Neural cell (in vitro differentiated cells): Measurements from ENCODE around the gene NUDCD3. TPM values are rescaled to one million over a fixed set of nuclear protein-coding genes. Genes with fewer than 3 reads are reported as not detected.

Experiments used
- H2AFZ ChIP-seq: fragments of 200-600, 300-800 bp; sonication (generic), shearing (Covaris generic); 2 replicates; pipeline ENCODE4 v1.6.0; 2014; ENCODE audit warnings: low read depth, mild to moderate bottlenecking, antibody characterized with exemption, low read length, moderate library complexity
- H3F3A ChIP-seq: fragments of 200-600 bp; shearing (Covaris generic); 2 replicates; pipeline ENCODE4 v1.6.1; 2016; ENCODE audit warnings: mild to moderate bottlenecking, moderate library complexity, mixed read lengths, antibody characterized with exemption, low read length; ENCODE audit not compliant: insufficient read depth, poor library complexity, severe bottlenecking
- H3K27ac ChIP-seq: fragments of 200-600, 300-800 bp; sonication (generic), shearing (Covaris generic); 2 replicates; pipeline ENCODE4 v1.5.1; 2014; ENCODE audit warnings: mild to moderate bottlenecking, low read length, moderate library complexity
- H3K27me3 ChIP-seq: fragments of 300-800, 200-600 bp; sonication (generic), shearing (Covaris generic); 2 replicates; pipeline ENCODE4 v1.6.0; 2014; ENCODE audit warnings: mild to moderate bottlenecking, low read depth, low read length, moderate library complexity; ENCODE audit not compliant: insufficient read depth
- H3K36me3 ChIP-seq: fragments of 300-800, 200-600 bp; sonication (generic), shearing (Covaris generic); 2 replicates; pipeline ENCODE4 v1.5.1; 2014; ENCODE audit warnings: mild to moderate bottlenecking, antibody characterized with exemption, low read length, moderate library complexity; ENCODE audit not compliant: insufficient read depth
- H3K4me2 ChIP-seq: fragments of 300-800, 200-600 bp; sonication (generic), shearing (Covaris generic); 2 replicates; pipeline ENCODE4 v1.6.0; 2014; ENCODE audit warnings: mild to moderate bottlenecking, low read length
- H3K4me3 ChIP-seq: fragments of 300-800, 200-600 bp; sonication (generic), shearing (Covaris generic); 2 replicates; pipeline ENCODE4 v1.5.1; 2014; ENCODE audit warnings: mild to moderate bottlenecking, low read length, moderate library complexity
- H3K79me2 ChIP-seq: fragments of 200-600 bp; shearing (Covaris generic); replicated peaks from 2 replicates; pipeline ENCODE4 v1.6.0; 2014; ENCODE audit warnings: mild to moderate bottlenecking, low read length, moderate library complexity; ENCODE audit not compliant: insufficient read depth
- H3K9ac ChIP-seq: fragments of 300-800, 200-600 bp; sonication (generic), shearing (Covaris generic); 2 replicates; pipeline ENCODE4 v1.6.1; 2016; ENCODE audit warnings: mild to moderate bottlenecking, low read length, mixed read lengths
- H3K9me2 ChIP-seq: fragments of 200-600 bp; shearing (Covaris generic); 2 replicates; pipeline ENCODE4 v1.6.1; 2016; ENCODE audit warnings: mild to moderate bottlenecking, low read length, mixed read lengths; ENCODE audit not compliant: insufficient read depth
- H3K9me3 ChIP-seq: fragments of 200-600, 300-800 bp; sonication (generic), shearing (Covaris generic); 2 replicates; pipeline ENCODE4 v1.6.1; 2016; ENCODE audit warnings: mild to moderate bottlenecking, mixed run types, low read length, moderate library complexity, mixed read lengths
- H4K20me1 ChIP-seq: fragments of 200-600 bp; shearing (Covaris generic); 2 replicates; pipeline ENCODE4 v1.6.1; 2016; ENCODE audit warnings: mild to moderate bottlenecking, mixed run types; ENCODE audit not compliant: insufficient read depth
- CTCF ChIP-seq: fragments of 450-650 bp; IDR thresholded peaks from 2 replicates; pipeline ENCODE4 v1.5.1; 2014; ENCODE audit warnings: antibody characterized with exemption, mild to moderate bottlenecking, moderate library complexity; ENCODE audit not compliant: poor library complexity, severe bottlenecking
- EP300 ChIP-seq: fragments of 450-650 bp; conservative IDR thresholded peaks from 2 replicates; pipeline ENCODE4 v1.6.1; 2014; ENCODE audit warnings: antibody characterized with exemption, mild to moderate bottlenecking, moderate library complexity; ENCODE audit not compliant: poor library complexity, severe bottlenecking
- EZH2 ChIP-seq: fragments of 200-600, 300-800 bp; shearing (Covaris generic), sonication (generic); IDR thresholded peaks from 2 replicates; pipeline ENCODE4 v1.6.1; 2014; ENCODE audit warnings: antibody characterized with exemption, low read length, borderline replicate concordance, mild to moderate bottlenecking; ENCODE audit not compliant: insufficient read depth, poor library complexity, severe bottlenecking
- MXI1 ChIP-seq: fragments of 450-650 bp; conservative IDR thresholded peaks from 2 replicates; pipeline ENCODE4 v1.6.1; 2014; ENCODE audit warnings: antibody characterized with exemption, mild to moderate bottlenecking; ENCODE audit not compliant: poor library complexity, severe bottlenecking
- POLR2AphosphoS5 ChIP-seq: IDR thresholded peaks from 2 replicates; pipeline ENCODE4 v1.6.1; 2012
- RAD21 ChIP-seq: fragments of 450-650 bp; conservative IDR thresholded peaks from 2 replicates; pipeline ENCODE4 v1.6.1; 2014; ENCODE audit warnings: antibody characterized with exemption, mild to moderate bottlenecking, moderate library complexity
- REST ChIP-seq: IDR thresholded peaks from 2 replicates; pipeline ENCODE4 v1.6.1; 2012; ENCODE audit warnings: borderline replicate concordance
- SMC3 ChIP-seq: fragments of 450-650 bp; conservative IDR thresholded peaks from 2 replicates; pipeline ENCODE4 v1.6.1; 2014; ENCODE audit warnings: antibody characterized with exemption, mild to moderate bottlenecking, moderate library complexity; ENCODE audit not compliant: poor library complexity
- TAF1 ChIP-seq: IDR thresholded peaks from 2 replicates; pipeline ENCODE4 v1.6.1; 2012; ENCODE audit warnings: low read depth
- polyA plus RNA-seq: library from polyadenylated mRNA; depleted of rRNA; stranded (reverse); fragments of >200 nt; gene quantifications from 2 replicates; pipeline ENCODE4 v1.2.3, GENCODE V29; 2014

The NUDCD3 gene
- polyA plus RNA-seq, 1 donor from 2014 or later: 69.9 TPM

GRCh38 chr7:44347546-44348114, 142.8 kb downstream of the NUDCD3 start:
- Histone ChIP-seq H3F3A (no peaks in the 10 kb centered on the region), H3K4me2 (no peak overlapping the region)
- TF ChIP-seq RAD21: no peak

GRCh38 chr7:44346063-44346462, 144.4 kb downstream of the NUDCD3 start:
- Histone ChIP-seq H3K79me2 (no peaks in the 10 kb centered on the region), H3K9me3 (no peaks in the 10 kb centered on the region), H3K4me3 (no peak overlapping the region), H3K9me2 (no peaks in the 10 kb centered on the region), H4K20me1 (no peaks in the 10 kb centered on the region), H3K4me2 (no peak overlapping the region), H3K36me3 (no peaks in the 10 kb centered on the region), H3K27ac (no peak overlapping the region), H2AFZ (no peak overlapping the region), H3K9ac (no peak overlapping the region), H3F3A (no peaks in the 10 kb centered on the region), H3K27me3 (no peaks in the 10 kb centered on the region)
- TF ChIP-seq TAF1 (no peak), MXI1 (no peak), POLR2AphosphoS5 (no peak), REST (no peak), CTCF (no peak), EP300 (no peak), SMC3 (no peak), EZH2 (no peak), RAD21 (no peak)

More at GRCh38 chr7:44347546-44348114, 142.8 kb downstream of the NUDCD3 start:
- Histone ChIP-seq H3K27ac (no peak overlapping the region), H3K36me3 (no peaks in the 10 kb centered on the region), H3K9ac (no peak overlapping the region), H3K9me3 (no peaks in the 10 kb centered on the region), H3K79me2 (no peaks in the 10 kb centered on the region), H3K4me3 (no peak overlapping the region), H3K9me2 (no peaks in the 10 kb centered on the region), H3K27me3 (no peaks in the 10 kb centered on the region), H4K20me1 (no peaks in the 10 kb centered on the region), H2AFZ (no peak overlapping the region)

- Histone ChIP-seq H2AFZ (no peak overlapping the region), H3K27me3 (no peaks in the 10 kb centered on the region), H3K9ac (no peak overlapping the region), H3K79me2 (no peaks in the 10 kb centered on the region), H3K9me3 (peaks cover 4% of the 10 kb centered on the region), H4K20me1 (no peaks in the 10 kb centered on the region), H3K36me3 (no peaks in the 10 kb centered on the region), H3K27ac (no peak overlapping the region), H3K9me2 (no peaks in the 10 kb centered on the region), H3K4me2 (no peak overlapping the region), H3F3A (no peaks in the 10 kb centered on the region), H3K4me3 (no peak overlapping the region)
- no peak for TF ChIP-seq POLR2AphosphoS5
- TF ChIP-seq TAF1: no peak
- TF ChIP-seq EZH2: no peak
- TF ChIP-seq EP300: no peak
- no peak for TF ChIP-seq REST
- TF ChIP-seq RAD21: no peak
- TF ChIP-seq MXI1: no peak
- TF ChIP-seq CTCF: no peak
- TF ChIP-seq SMC3: no peak
Measured at GRCh38 chr7:44341401-44341800, 149.1 kb downstream of the NUDCD3 start.
